GM12878 (cell line): ENCODE measurements around the gene CHN2. TPM values are rescaled to one million over a fixed set of nuclear protein-coding genes. Genes with fewer than 3 reads are reported as not detected.

Experiments
- ATAC-seq: fragments of 200-7000 bp; cut with Tn5 transposase; 3 replicates; pipeline ENCODE4 v1.9.1; 2020; ENCODE audit warnings: mild to moderate bottlenecking, moderate library complexity
- BruUV-seq: library from RNA; stranded (reverse); fragments of 400-500 nt; replicated peaks from 2 replicates; lab custom pipeline; 2021; lab: Mats Ljungman, UMichigan
- CTCF ChIA-PET: fragments of 300-600 bp; sonication (Branson Sonifier 250); formaldehyde crosslinking; extraction: SDS; loops from one replicate; lab custom pipeline; 2021; ENCODE audit warnings: inconsistent platforms; lab: Yijun Ruan, JAX
- POLR2A ChIA-PET: fragments of 350-600 bp; formaldehyde crosslinking; extraction: SDS; loops from one replicate; lab custom pipeline; 2021; ENCODE audit warnings: inconsistent platforms; lab: Charles Lee
- RAD21 ChIA-PET: fragments of 300-600 bp; sonication (Branson Sonifier 250); formaldehyde crosslinking; loops from one replicate; lab custom pipeline; 2023; ENCODE audit warnings: antibody characterized with exemption; ENCODE audit not compliant: unreplicated experiment; lab: Charles Lee
- SMC1A ChIA-PET: fragments of 300-600 bp; sonication (Branson Sonifier 250); formaldehyde crosslinking; loops from one replicate; lab custom pipeline; 2023; ENCODE audit not compliant: unreplicated experiment, uncharacterized antibody; lab: Charles Lee
- DNase-seq: peaks from one replicate; pipeline ENCODE4 v3.0.0-alpha.2; 2011; ENCODE audit warnings: low read depth, low spot score
- FAIRE-seq: peaks from 3 replicates; lab custom pipeline; 2011; peaks lifted over from hg19 to GRCh38; lab: Jason Lieb, UNC
- H2AFZ ChIP-seq: 2 replicates; pipeline ENCODE4 v1.6.0; 2011; ENCODE audit warnings: low read depth, low read length, control low read depth; ENCODE audit not compliant: control insufficient read depth
- H3K27ac ChIP-seq: 2 replicates; pipeline ENCODE4 v1.5.1; 2011; ENCODE audit warnings: control low read depth; ENCODE audit not compliant: control insufficient read depth, insufficient read depth
- H3K27me3 ChIP-seq, 2 experiments: replicated peaks in 1 of 2; 2 replicates each; pipeline versions ENCODE4 v1.6.0 to v1.6.1; 2011; ENCODE audit warnings: low read length in 1 of 2; ENCODE audit not compliant: control insufficient read depth in 2 of 2, insufficient read depth in 2 of 2
- H3K36me3 ChIP-seq, 2 experiments: 2 replicates each; pipeline ENCODE4 v1.5.1; 2011; ENCODE audit warnings: low read length in 1 of 2; ENCODE audit not compliant: control insufficient read depth in 2 of 2, insufficient read depth in 2 of 2
- H3K4me1 ChIP-seq: 2 replicates; pipeline ENCODE4 v1.6.1; 2011; ENCODE audit warnings: mild to moderate bottlenecking, low read length, moderate library complexity, mixed read lengths; ENCODE audit not compliant: control insufficient read depth, insufficient read depth
- H3K4me2 ChIP-seq: 2 replicates; pipeline ENCODE4 v1.6.0; 2011; ENCODE audit warnings: control low read depth; ENCODE audit not compliant: control insufficient read depth, insufficient read depth
- H3K4me3 ChIP-seq: fragments of 200-600 bp; sonication (generic); 2 replicates; pipeline ENCODE4 v1.5.1; 2016
- H3K79me2 ChIP-seq: 2 replicates; pipeline ENCODE4 v1.6.0; 2011; ENCODE audit warnings: low read length; ENCODE audit not compliant: control insufficient read depth, insufficient read depth
- H3K9ac ChIP-seq: 2 replicates; pipeline ENCODE4 v1.8.0; 2011; ENCODE audit warnings: low read length, control low read depth, mixed read lengths; ENCODE audit not compliant: control insufficient read depth, insufficient read depth
- H3K9me3 ChIP-seq: replicated peaks from 3 replicates; pipeline ENCODE4 v1.5.1; 2011; ENCODE audit warnings: mild to moderate bottlenecking, low read length; ENCODE audit not compliant: control insufficient read depth, insufficient read depth
- H4K20me1 ChIP-seq: 2 replicates; pipeline ENCODE4 v1.6.0; 2011; ENCODE audit not compliant: control insufficient read depth, insufficient read depth
- BRCA1 ChIP-seq: IDR thresholded peaks from 2 replicates; pipeline ENCODE4 v1.6.1; 2011; ENCODE audit warnings: low read depth, low read length, improper control_type of control experiment
- MTA3 ChIP-seq: IDR thresholded peaks from 2 replicates; pipeline ENCODE4 v1.6.1; 2012; ENCODE audit warnings: low read length, inconsistent platforms, borderline replicate concordance
- ZNF217 ChIP-seq: fragments of 450-650 bp; IDR thresholded peaks from 2 replicates; pipeline ENCODE4 v1.6.1; 2017; ENCODE audit warnings: antibody characterized with exemption, mild to moderate bottlenecking
- WGBS: methylation state at CpG from one replicate; pipeline ENCODE4 v1.1.6; 2016; ENCODE audit warnings: low lambda C conversion rate; ENCODE audit not compliant: insufficient replicate concordance, insufficient coverage; ENCODE audit errors: missing lambda C conversion rate; 5-methylcytosine and 5-hydroxymethylcytosine counted together
- in situ Hi-C: fragments of 300-500 bp; cut with MboI; formaldehyde crosslinking; loops from 9 replicates; pipeline ENCODE4 v1.14.3; 2018; ENCODE audit warnings: mixed read lengths
- intact Hi-C: fragments of 100-400 bp; cut with micrococcal nuclease; formaldehyde crosslinking; loops from one replicate; pipeline ENCODE4 v1.14.2; 2022; ENCODE audit not compliant: unreplicated experiment
- polyA plus RNA-seq, 11 experiments: library from polyadenylated mRNA; depleted of rRNA in 4 of 11; unstranded in 6 of 11; stranded (reverse) in 5 of 11; fragments of >200 nt; fragmentation: Nextera tagmentation in 4 of 11; fragmentation: Illumina TruSeq in 1 of 11; extraction: Ambion mirVana in 4 of 11; extraction: Trizol in 1 of 11; gene quantifications; 1 replicate in 1 of 11; 2 replicates in 10 of 11; pipeline versions ENCODE4 v1.2.1 to v1.2.3, GENCODE V29; 2011 to 2016; ENCODE audit warnings: inconsistent platforms in 2 of 11, missing spikeins in 2 of 11, low read depth in 1 of 11
- total RNA-seq, 4 experiments: library from RNA; depleted of rRNA in 3 of 4; stranded (reverse); fragments of >200 nt in 3 of 4; fragmentation: Illumina TruSeq in 1 of 4; extraction: Trizol in 1 of 4; gene quantifications; 2 replicates each; pipeline versions ENCODE4 v1.2.1 to v1.2.3, GENCODE V29; 2013 to 2021
- TF ChIP-seq, protein P1 (sequence below): fragments of 450-650 bp; IDR thresholded peaks from 2 replicates; pipeline ENCODE4 v1.6.1; 2017; ENCODE audit warnings: mild to moderate bottlenecking, moderate library complexity
- TF ChIP-seq, protein P2 (sequence below): fragments of 450-650 bp; IDR thresholded peaks from 2 replicates; pipeline ENCODE4 v1.6.1; 2017; ENCODE audit warnings: low read depth, mild to moderate bottlenecking, moderate library complexity

CHN2 gene
- total and polyA plus RNA-seq, 10 of the 15 experiments (the other 5 are each of a cell fraction or from before 2014, with no cell fraction given), result 0.11 to 3.8 (median 0.37) TPM; not detected in 2

DNA sequence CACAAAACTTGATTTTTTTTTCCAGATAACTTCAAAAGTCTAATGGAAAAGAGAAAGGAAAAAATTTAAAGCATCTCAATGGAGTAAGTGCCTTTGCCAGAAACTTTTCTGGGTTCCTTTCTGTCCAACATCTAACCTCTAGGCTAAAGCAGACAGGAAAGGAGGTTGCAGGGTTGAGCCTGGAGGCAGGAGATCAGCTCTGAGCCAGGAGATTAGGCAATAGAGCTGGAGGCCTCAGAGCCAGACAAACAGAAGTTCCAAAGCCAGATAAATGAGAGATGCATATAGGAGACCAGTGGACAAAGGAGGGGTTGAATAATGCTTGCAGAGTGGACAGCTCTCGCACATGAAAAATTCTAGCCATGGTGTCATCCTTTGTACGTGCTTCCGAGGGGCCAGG, 42.9 kb downstream of the CHN2 start:
- in situ Hi-C loops (no loop called here), intact Hi-C loops (loop anchor here (5.0 kb wide), 1 partner anchor 105 kb away; no protein-coding TSS in a partner anchor)
- 27% methylated on average over 3 of the region's 3 CpGs for WGBS
- no peak overlapping the region for H3K4me3 ChIP-seq
- SMC1A ChIA-PET, result interaction anchor here (1.5 kb wide), 2 partner anchors 10 to 170 kb away, joined by 3 to 4 read pairs; no protein-coding TSS in a partner anchor
- no peak for DNase-seq
- no peak for ATAC-seq
- BruUV-seq, result no TSS peak
- FAIRE-seq, result no peak
- TF ChIP-seq, protein P1, sequence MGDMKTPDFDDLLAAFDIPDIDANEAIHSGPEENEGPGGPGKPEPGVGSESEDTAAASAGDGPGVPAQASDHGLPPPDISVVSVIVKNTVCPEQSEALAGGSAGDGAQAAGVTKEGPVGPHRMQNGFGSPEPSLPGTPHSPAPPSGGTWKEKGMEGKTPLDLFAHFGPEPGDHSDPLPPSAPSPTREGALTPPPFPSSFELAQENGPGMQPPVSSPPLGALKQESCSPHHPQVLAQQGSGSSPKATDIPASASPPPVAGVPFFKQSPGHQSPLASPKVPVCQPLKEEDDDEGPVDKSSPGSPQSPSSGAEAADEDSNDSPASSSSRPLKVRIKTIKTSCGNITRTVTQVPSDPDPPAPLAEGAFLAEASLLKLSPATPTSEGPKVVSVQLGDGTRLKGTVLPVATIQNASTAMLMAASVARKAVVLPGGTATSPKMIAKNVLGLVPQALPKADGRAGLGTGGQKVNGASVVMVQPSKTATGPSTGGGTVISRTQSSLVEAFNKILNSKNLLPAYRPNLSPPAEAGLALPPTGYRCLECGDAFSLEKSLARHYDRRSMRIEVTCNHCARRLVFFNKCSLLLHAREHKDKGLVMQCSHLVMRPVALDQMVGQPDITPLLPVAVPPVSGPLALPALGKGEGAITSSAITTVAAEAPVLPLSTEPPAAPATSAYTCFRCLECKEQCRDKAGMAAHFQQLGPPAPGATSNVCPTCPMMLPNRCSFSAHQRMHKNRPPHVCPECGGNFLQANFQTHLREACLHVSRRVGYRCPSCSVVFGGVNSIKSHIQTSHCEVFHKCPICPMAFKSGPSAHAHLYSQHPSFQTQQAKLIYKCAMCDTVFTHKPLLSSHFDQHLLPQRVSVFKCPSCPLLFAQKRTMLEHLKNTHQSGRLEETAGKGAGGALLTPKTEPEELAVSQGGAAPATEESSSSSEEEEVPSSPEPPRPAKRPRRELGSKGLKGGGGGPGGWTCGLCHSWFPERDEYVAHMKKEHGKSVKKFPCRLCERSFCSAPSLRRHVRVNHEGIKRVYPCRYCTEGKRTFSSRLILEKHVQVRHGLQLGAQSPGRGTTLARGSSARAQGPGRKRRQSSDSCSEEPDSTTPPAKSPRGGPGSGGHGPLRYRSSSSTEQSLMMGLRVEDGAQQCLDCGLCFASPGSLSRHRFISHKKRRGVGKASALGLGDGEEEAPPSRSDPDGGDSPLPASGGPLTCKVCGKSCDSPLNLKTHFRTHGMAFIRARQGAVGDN, result no peak
- TF ChIP-seq ZNF217 (no peak), BRCA1 (no peak), MTA3 (no peak)
- TF ChIP-seq, protein P2, sequence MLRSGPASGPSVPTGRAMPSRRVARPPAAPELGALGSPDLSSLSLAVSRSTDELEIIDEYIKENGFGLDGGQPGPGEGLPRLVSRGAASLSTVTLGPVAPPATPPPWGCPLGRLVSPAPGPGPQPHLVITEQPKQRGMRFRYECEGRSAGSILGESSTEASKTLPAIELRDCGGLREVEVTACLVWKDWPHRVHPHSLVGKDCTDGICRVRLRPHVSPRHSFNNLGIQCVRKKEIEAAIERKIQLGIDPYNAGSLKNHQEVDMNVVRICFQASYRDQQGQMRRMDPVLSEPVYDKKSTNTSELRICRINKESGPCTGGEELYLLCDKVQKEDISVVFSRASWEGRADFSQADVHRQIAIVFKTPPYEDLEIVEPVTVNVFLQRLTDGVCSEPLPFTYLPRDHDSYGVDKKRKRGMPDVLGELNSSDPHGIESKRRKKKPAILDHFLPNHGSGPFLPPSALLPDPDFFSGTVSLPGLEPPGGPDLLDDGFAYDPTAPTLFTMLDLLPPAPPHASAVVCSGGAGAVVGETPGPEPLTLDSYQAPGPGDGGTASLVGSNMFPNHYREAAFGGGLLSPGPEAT, result no peak
- CTCF ChIA-PET, result interaction anchor here (1.1 to 5.2 kb wide), 4 partner anchors 48 to 315 kb away, joined by 3 to 25 read pairs (median 12); no protein-coding TSS in a partner anchor
- H3K27ac ChIP-seq, result no peak overlapping the region
- no peak overlapping the region for H3K9ac ChIP-seq
- no peaks in the 10 kb centered on the region for H4K20me1 ChIP-seq
- no peaks in the 10 kb centered on the region for H3K27me3 ChIP-seq
- no peaks in the 10 kb centered on the region for H3K36me3 ChIP-seq
- no peaks in the 10 kb centered on the region for H3K79me2 ChIP-seq
- POLR2A ChIA-PET, result interaction anchor here (0.6 kb wide), 1 partner anchor 51 kb away, joined by 3 read pairs; no protein-coding TSS in a partner anchor
- no peak overlapping the region for H3K4me2 ChIP-seq
- H2AFZ ChIP-seq, result no peak overlapping the region
- no peaks in the 10 kb centered on the region for H3K9me3 ChIP-seq
- H3K4me1 ChIP-seq, result no peaks in the 10 kb centered on the region
- RAD21 ChIA-PET, result no interaction called here
